HG02870 (cell line): ENCODE results near the gene NSUN7.
"Not testable (repeated sequence)": the region's sequence is repeated elsewhere in the genome, so short reads cannot be mapped to it uniquely, and the experiment has no call there.

Source experiments
- ATAC-seq: cut with Tn5 transposase; IDR thresholded peaks from one replicate; pipeline ENCODE4 v1.9.1; 2021; ENCODE audit warnings: mild to moderate bottlenecking, moderate library complexity; ENCODE audit not compliant: unreplicated experiment

The NSUN7 gene, protein sequence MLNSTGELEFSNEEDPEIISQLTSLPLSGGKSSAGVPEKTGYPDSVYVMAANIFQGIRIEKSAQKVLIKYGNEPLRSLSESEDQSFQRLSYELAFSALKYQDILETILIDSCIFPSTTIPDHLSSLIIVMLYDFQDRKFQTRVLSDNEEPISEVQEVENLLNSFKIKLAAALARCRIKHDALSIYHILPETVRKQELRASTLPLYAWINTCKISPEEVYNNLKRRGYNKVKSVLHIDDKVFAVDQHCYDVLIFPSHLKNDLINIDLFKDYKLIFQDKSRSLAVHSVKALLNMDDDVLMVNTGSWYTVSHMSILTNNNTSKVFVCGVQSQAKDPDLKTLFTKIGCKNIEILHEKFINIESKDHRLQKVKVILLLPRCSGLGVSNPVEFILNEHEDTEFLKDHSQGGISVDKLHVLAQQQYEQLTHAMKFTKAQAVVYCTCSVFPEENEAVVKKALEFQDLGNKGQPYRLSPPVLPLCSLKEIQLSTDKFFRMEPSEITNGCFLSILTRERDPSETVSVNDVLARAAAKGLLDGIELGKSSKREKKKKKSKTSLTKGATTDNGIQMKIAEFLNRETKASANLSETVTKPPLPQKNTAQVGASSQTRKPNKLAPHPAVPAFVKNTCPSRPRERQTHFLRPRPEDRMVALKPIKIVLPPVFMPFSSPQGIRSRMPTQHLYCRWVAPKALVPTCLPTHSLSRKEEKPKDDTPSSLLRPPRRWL

GRCh38 chr4:40749717-40750460 is at the start of gene NSUN7:
TSS of gene NSUN7 (plus strand) at chr4:40749955. CDS start at chr4:40750694, 739 bp downstream.
- ATAC-seq, result peak; percentile 51

DNA sequence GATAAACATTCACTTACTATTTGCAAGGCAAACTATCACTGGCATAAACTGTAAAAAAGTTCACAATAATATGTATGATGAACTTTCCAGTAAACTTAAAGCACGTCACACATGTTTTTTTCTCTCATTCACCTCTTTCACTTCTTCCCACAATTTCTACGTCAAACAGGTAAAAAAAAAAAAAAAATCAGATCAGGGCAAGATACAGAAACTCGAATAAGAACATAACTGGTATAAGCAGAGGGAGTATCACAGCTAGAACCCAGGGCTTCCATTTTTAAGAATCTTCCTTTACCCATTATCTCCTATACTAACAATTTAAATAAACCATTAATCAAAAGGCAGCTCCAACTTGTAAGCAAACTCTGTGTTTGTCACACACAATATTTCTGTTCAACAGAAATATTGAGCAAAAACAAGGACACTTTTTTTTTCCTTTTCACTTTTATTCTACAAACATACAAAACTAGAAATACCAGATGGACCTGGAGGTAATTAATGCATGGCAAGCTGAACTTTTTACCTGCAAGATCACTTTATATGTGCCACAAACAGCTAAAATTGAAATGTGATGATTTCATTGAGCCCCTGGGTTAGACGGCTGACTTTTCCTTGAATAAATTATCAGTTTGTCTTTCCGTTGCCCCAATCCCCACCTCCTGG is 47.5 kb upstream of the NSUN7 start:
- no peak for ATAC-seq

DNA sequence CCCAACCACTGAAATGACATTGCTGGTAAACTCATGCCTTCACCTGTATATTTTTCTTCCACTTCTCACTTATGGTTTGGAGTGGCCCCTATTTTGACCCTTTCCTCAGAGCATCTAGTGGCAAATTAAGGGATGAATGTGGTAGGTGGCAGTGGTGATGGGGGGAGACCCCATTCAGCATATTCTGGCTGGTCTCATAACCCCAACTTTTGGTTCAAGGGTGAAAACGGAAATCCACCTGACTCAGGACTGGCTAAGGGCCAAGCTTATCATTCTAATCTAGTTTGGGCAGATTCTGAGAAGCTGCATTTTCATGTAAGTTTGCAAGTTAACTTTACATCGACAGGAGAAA is 47.0 kb upstream of the NSUN7 start:
- no peak for ATAC-seq

GRCh38 chr4:40704073-40704472 is 45.7 kb upstream of the NSUN7 start:
- no peak for ATAC-seq

DNA sequence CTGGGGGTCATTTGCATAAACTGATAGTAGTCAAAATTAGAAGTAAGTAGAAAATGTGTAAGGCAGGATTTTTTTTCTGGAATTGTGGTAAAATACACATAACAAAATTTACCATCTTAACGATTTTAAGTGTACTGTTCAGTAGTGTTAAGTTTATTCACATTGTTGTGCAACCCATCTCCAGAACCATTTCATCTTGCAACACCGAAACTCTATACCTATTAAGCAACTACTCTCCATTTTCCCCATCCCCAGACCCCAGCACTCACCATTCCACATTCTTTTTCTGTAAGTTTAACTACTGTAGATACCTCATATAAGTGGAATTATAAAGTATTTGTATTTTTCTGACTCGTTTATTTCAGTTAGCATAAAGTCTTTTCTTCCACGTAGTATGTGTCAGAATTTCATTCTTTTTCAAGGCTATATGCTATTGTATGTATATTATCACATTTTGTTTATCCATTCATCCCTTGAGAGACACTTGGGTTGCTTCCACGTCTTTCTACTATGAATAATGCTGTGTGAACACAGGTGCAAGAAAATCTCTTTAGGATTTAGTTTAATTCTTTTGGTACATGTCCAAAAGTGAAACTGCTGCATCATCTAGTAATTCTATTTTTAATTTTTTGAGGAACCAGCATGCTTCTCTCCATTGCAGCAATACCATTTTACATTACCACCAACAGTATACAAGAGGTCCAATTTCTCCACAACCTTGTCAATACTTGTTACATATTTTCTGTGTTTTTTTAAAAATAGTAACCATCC is 39.1 kb upstream of the NSUN7 start:
- ATAC-seq, result no peak

DNA sequence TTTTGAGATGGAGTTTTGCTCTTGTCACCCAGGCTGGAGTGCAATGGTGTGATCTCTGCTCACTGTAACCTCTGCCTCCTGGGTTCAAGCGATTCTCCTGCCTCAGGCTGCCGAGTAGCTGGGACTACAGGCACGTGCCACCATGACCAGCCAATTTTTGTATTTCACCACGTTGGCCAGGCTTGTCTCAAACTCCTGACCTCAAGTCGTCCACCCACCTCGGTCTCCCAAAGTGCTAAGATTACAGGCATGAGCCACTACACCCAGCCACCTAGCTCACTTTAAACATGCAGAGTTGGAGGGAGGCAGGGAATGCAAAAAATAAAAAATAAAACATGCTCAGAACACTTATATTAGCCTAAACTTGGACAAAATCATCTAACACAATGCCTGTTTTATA is 36.8 kb upstream of the NSUN7 start:
- not testable (repeated sequence) for ATAC-seq

GRCh38 chr4:40713798-40714197 is 36.0 kb upstream of the NSUN7 start:
- ATAC-seq, result no peak

DNA sequence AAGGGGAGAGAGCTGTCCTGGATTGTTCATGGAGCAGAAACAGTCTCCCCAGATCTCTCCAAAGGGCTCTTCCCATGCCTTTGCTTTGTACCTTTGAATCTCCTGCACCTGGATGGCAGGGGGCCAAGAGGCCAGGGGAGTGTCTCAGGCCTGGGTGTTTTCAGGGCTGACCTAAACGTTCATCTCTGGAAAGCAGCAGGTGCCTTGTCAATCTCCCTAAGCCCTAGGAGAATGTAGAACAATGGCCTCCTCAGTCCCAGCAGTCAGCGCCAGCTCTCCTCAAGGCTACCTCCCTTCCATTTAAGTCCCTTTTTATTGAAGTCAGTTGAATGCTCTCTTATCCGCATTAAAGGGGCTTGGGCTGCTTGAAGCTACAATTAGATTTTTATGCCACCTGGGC is 31.2 kb upstream of the NSUN7 start:
- no peak for ATAC-seq

- ATAC-seq, result peak; percentile 44
These were observed 30.6 kb upstream of the NSUN7 start for GRCh38 chr4:40719008-40719623.

GRCh38 chr4:40720351-40720750 is 29.4 kb upstream of the NSUN7 start:
- ATAC-seq, result no peak

GRCh38 chr4:40720916-40721315 is 28.8 kb upstream of the NSUN7 start:
- ATAC-seq, result no peak

GRCh38 chr4:40721730-40722171 is 28.0 kb upstream of the NSUN7 start:
- peak; percentile 44 for ATAC-seq

DNA sequence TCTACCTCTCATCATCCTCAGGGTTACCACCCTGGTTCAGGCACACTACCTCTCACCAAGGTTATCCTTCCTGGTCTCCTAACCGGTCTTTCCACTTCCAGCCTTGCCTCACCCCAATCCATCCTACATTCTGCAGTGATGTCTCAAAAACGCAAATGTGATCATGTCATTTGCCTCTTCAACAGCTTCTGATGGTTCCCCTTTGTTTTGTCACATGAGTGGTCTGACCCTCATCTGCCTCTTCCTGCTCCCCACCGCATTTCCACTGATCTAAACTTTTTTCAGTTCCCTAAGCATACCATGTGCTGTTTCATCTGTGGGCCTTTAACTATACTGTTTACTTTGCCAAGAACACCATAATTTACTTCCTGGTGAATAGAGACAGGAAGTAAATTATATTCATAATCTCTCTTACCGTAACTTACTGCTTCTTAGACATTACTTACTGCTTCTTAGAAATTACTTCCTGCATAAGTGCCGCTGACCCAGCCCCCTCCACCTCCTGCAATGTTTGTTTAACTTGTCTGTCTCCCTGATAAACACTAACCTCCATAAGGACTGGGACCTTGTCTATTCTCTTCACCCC is 27.1 kb upstream of the NSUN7 start:
- ATAC-seq, result peak; percentile 66

GRCh38 chr4:40723728-40724127 is 26.0 kb upstream of the NSUN7 start:
- ATAC-seq, result no peak

DNA sequence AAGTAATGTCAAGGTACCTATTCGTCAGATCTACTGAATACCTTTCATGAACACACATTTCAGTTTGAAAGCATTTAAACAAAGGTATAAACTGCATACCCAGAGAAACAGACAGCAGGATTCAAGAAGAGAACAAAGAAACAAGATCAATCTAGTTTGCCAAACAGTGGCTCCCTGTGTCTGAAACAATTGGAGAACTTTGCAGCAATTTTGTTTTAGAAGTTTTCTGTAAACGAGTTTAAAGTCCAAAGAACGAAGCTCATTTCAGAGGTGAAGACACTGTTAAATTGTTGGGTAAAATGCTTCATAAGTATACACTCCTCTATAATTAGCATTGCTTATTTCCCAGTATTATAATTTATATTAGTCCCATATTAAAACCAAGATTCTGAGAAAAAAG is 21.4 kb upstream of the NSUN7 start:
- ATAC-seq, result no peak

DNA sequence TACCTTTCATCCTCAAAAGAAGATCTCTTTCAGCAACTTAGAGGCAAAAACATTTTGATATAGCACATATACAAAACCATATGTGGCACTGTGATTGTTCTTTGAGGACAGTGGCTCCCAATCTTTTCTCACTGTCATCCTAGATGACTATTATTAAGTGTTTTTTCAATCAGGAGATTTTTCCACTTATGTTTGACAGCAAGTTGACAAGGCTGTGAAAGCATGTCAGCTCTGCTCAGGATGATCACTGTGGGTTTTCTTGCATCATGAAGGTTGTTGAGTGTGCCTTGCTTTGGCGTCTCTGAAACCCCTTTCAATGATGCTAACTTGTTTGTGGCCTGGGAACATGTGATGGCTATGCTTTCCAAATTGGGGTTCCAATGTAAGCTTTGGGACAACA is 20.2 kb upstream of the NSUN7 start:
- no peak for ATAC-seq

DNA sequence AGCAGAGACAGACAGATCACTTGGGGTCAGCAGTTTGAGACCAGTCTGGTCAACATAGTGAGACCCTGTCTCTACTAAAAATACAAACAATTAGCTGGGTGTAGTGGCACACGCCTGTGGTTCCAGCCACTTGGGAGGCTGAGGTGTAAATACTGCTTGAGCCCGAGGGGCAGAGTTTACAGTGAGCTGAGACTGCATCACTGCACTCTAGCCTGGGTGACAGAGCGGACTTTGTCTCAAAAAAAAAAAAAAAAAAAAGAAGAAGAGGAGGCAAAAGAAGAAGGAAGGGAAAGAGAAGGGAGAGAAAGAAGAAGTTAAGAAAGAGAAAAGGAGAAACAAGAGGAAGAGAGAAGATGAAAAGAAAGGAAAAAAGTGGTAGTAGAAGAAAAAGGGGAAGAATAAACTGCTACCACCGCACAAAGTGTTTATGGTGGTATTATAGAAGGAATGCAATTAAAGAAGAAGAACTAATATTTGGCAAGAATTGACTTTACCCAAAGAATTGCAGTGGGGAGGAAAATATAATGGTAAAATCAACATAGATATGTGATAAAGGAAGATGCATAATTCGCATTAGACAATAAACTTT is 19.6 kb upstream of the NSUN7 start:
- no peak for ATAC-seq

DNA sequence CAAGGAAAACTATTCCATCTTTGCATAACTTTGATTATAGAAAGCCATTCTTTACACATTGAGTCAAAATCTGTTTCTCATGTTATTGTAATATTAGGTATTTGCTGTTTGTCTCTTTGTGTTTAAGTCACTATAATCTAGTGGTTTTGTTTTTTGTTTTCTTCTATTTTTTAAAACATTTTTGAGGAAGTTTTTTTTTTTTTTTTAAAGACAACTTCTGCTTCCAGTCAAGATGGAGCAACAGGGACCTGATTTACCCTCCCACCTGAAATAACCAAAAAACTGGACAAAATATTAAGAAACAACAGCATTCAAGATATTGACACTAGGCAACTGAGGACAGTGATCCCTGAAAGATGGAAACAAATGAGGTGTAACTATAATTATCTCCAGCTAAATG is 18.4 kb upstream of the NSUN7 start:
- ATAC-seq, result no peak

DNA sequence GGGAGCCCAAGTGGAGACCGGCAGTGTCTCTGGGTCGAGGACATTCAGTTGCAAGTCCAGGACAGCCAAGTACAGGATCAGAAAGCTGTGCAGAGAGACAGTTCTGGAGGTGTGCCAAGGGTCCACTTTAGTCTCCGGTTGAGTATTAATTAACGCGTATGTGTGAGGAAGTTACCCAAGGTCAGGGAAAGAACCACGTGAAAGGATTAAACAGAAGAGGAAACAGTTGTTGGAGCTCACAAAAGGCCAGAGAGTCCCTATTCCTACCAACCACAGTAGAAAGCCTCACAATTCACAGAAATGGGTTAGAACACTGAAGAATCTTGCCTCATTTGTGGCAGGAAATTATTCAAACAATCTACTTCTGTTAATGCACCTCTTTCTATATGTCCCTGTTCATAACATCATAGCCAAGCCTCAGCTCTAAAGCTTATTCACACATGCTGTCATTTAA is 17.9 kb upstream of the NSUN7 start:
- ATAC-seq, result no peak
